DND-41 (cell line): ENCODE results near the gene VAX1.
A peak's percentile ranks its signal among the peaks of the same experiment; 100 is the strongest.

ENCODE experiments used
- ATAC-seq: fragments of 200-7000 bp; cut with Tn5 transposase; 3 replicates; pipeline ENCODE4 v1.9.1; 2021; ENCODE audit warnings: low read depth; ENCODE audit not compliant: insufficient read depth
- DNase-seq: peaks from one replicate; pipeline ENCODE4 v3.0.0-alpha.2; 2020
- H2AFZ ChIP-seq: 2 replicates; pipeline ENCODE4 v1.6.0; 2012; ENCODE audit warnings: low read depth, low read length
- H3K27ac ChIP-seq: 2 replicates; pipeline ENCODE4 v1.5.1; 2012; ENCODE audit warnings: low read length, inconsistent platforms
- H3K27me3 ChIP-seq: fragments of 200-600 bp; sonication (generic); 2 replicates; pipeline ENCODE4 v1.6.0; 2012; ENCODE audit warnings: low read length, mild to moderate bottlenecking, inconsistent platforms; ENCODE audit not compliant: insufficient read depth, poor library complexity
- H3K36me3 ChIP-seq: 2 replicates; pipeline ENCODE4 v1.5.1; 2012; ENCODE audit warnings: low read length, inconsistent platforms; ENCODE audit not compliant: insufficient read depth
- H3K4me1 ChIP-seq: 2 replicates; pipeline ENCODE4 v1.5.1; 2012; ENCODE audit warnings: mild to moderate bottlenecking, low read length; ENCODE audit not compliant: insufficient read depth
- H3K4me2 ChIP-seq: 2 replicates; pipeline ENCODE4 v1.6.0; 2012; ENCODE audit warnings: mild to moderate bottlenecking, moderate library complexity, low read length, inconsistent platforms; ENCODE audit not compliant: insufficient read depth
- H3K4me3 ChIP-seq, 2 experiments: fragments of 200-600 bp in 1 of 2; shearing (Covaris generic) in 1 of 2; 2 replicates each; pipeline ENCODE4 v1.5.1; 2012 to 2016; ENCODE audit warnings: inconsistent platforms in 2 of 2, low read length in 2 of 2, mild to moderate bottlenecking in 2 of 2, low read depth in 1 of 2, moderate library complexity in 1 of 2
- H3K79me2 ChIP-seq: 2 replicates; pipeline ENCODE4 v1.6.0; 2012; ENCODE audit warnings: low read length, inconsistent platforms; ENCODE audit not compliant: insufficient read depth
- H3K9ac ChIP-seq: 2 replicates; pipeline ENCODE4 v1.6.0; 2012; ENCODE audit warnings: low read depth, mild to moderate bottlenecking, inconsistent platforms, low read length, moderate library complexity
- H3K9me3 ChIP-seq: 2 replicates; pipeline ENCODE4 v1.5.1; 2012; ENCODE audit warnings: low read length, moderate library complexity, mild to moderate bottlenecking, inconsistent platforms; ENCODE audit not compliant: insufficient read depth, severe bottlenecking
- H4K20me1 ChIP-seq: 2 replicates; pipeline ENCODE4 v1.6.0; 2012; ENCODE audit warnings: low read length; ENCODE audit not compliant: insufficient read depth
- CTCF ChIP-seq: IDR thresholded peaks from 2 replicates; pipeline ENCODE4 v1.5.1; 2012; ENCODE audit warnings: borderline replicate concordance, low read length, moderate library complexity, mild to moderate bottlenecking; ENCODE audit not compliant: poor library complexity, severe bottlenecking; ENCODE audit errors: extremely low read depth
- EZH2 ChIP-seq: IDR thresholded peaks from 3 replicates; pipeline ENCODE4 v1.6.1; 2012; ENCODE audit warnings: borderline replicate concordance, low read depth, mild to moderate bottlenecking, moderate library complexity, low read length, inconsistent platforms; ENCODE audit not compliant: severe bottlenecking

Gene VAX1

GRCh38 chr10:117175215-117175900, 37.3 kb upstream of the VAX1 start:
- H3K27ac ChIP-seq: no peak overlapping the region
- no peaks in the 10 kb centered on the region for H3K36me3 ChIP-seq
- no peaks in the 10 kb centered on the region for H3K9me3 ChIP-seq
- no peaks in the 10 kb centered on the region for H4K20me1 ChIP-seq
- TF ChIP-seq CTCF (no peak), EZH2 (no peak)
- 0 out of 3 replicates have a peak, but pooled peaks have one; percentile 4 for ATAC-seq
- H3K9ac ChIP-seq: no peak overlapping the region
- H3K4me2 ChIP-seq: peak overlapping the region; percentile 59; the same call in 1 of the 2 replicates
- H3K79me2 ChIP-seq: no peaks in the 10 kb centered on the region
- peak overlapping the region; percentile 6; the same call in 1 of the 2 replicates for H2AFZ ChIP-seq
- no peak for DNase-seq
- no peaks in the 10 kb centered on the region for H3K27me3 ChIP-seq
- peaks cover 11% of the 10 kb centered on the region for H3K4me1 ChIP-seq
- no peak overlapping the region for H3K4me3 ChIP-seq

GRCh38 chr10:117174439-117175214, 36.6 kb upstream of the VAX1 start:
- Histone ChIP-seq H3K4me3 (peak overlapping the region in 1 of 2 experiments; percentile 32; a peak in 2 of 4 replicates), H3K4me1 (peaks cover 11% of the 10 kb centered on the region), H3K27me3 (no peaks in the 10 kb centered on the region), H3K36me3 (no peaks in the 10 kb centered on the region), H4K20me1 (no peaks in the 10 kb centered on the region), H3K4me2 (peak overlapping the region; percentile 59), H3K9me3 (no peaks in the 10 kb centered on the region), H3K79me2 (no peaks in the 10 kb centered on the region), H3K9ac (no peak overlapping the region), H2AFZ (peak overlapping the region; percentile 73), H3K27ac (peak overlapping the region; percentile 32)
- ATAC-seq (peak; percentile 92), DNase-seq (peak; percentile 83)
- TF ChIP-seq EZH2 (no peak), CTCF (peak; percentile 88)

GRCh38 chr10:117170244-117170643, 32.2 kb upstream of the VAX1 start:
- ATAC-seq (no peak), DNase-seq (no peak)
- H3K27ac ChIP-seq: no peak overlapping the region
- no peak overlapping the region for H3K4me3 ChIP-seq
- no peaks in the 10 kb centered on the region for H3K36me3 ChIP-seq
- H3K79me2 ChIP-seq: no peaks in the 10 kb centered on the region
- H3K9me3 ChIP-seq: no peaks in the 10 kb centered on the region
- no peak overlapping the region for H2AFZ ChIP-seq
- H4K20me1 ChIP-seq: no peaks in the 10 kb centered on the region; the same call in 1 of the 2 replicates
- no peak overlapping the region for H3K4me2 ChIP-seq
- TF ChIP-seq CTCF: no peak
- TF ChIP-seq EZH2: no peak
- H3K27me3 ChIP-seq: no peaks in the 10 kb centered on the region
- no peak overlapping the region for H3K9ac ChIP-seq
- H3K4me1 ChIP-seq: peaks cover 11% of the 10 kb centered on the region
